GM18873 (cell line): ENCODE measurements around the gene DBNDD2.

Experiments
- ATAC-seq: cut with Tn5 transposase; IDR thresholded peaks from one replicate; pipeline ENCODE4 v1.9.1; 2021; ENCODE audit warnings: mild to moderate bottlenecking, moderate library complexity, moderate number of reproducible peaks; ENCODE audit not compliant: unreplicated experiment, low FRiP score

DBNDD2 gene

GRCh38 chr20:45413479-45413878 is 5.4 kb downstream of the DBNDD2 start:
- ATAC-seq: no peak

GRCh38 chr20:45415822-45416637 is 7.9 kb downstream of the DBNDD2 start, which contains the start of gene PIGT:
PIGT (plus strand) TSS chr20:45416141; CDS start chr20:45416157, 16 bp downstream.
- ATAC-seq: peak; percentile 54

- no peak for ATAC-seq
Observed at GRCh38 chr20:45416917-45417316, 8.8 kb downstream of the DBNDD2 start.

GRCh38 chr20:45419188-45420091 is 11.4 kb downstream of the DBNDD2 start:
- ATAC-seq: peak; percentile 56

GRCh38 chr20:45420125-45420524 is 12.0 kb downstream of the DBNDD2 start:
- no peak for ATAC-seq

- ATAC-seq: no peak
Observed at GRCh38 chr20:45423700-45424099, 15.6 kb downstream of the DBNDD2 start.

- no peak for ATAC-seq
Observed at GRCh38 chr20:45425561-45425960, 17.5 kb downstream of the DBNDD2 start.

- ATAC-seq: no peak
Observed at GRCh38 chr20:45426320-45427016, 18.4 kb downstream of the DBNDD2 start.

GRCh38 chr20:45427236-45428149 is 19.4 kb downstream of the DBNDD2 start:
- ATAC-seq: no peak

- ATAC-seq: no peak
Observed at GRCh38 chr20:45429618-45430017, 21.5 kb downstream of the DBNDD2 start.

GRCh38 chr20:45432294-45432693 is 24.2 kb downstream of the DBNDD2 start:
- ATAC-seq: no peak

- no peak for ATAC-seq
Observed at GRCh38 chr20:45433316-45433715, 25.2 kb downstream of the DBNDD2 start.

- no peak for ATAC-seq
Observed at GRCh38 chr20:45433976-45434375, 25.9 kb downstream of the DBNDD2 start.

GRCh38 chr20:45436732-45437485 is 28.8 kb downstream of the DBNDD2 start:
- no peak for ATAC-seq

GRCh38 chr20:45440424-45440823 is 32.3 kb downstream of the DBNDD2 start:
- no peak for ATAC-seq

GRCh38 chr20:45440891-45441685 is 33.0 kb downstream of the DBNDD2 start:
- ATAC-seq: no peak

GRCh38 chr20:45441746-45442145 is 33.7 kb downstream of the DBNDD2 start:
- ATAC-seq: no peak

GRCh38 chr20:45444050-45444449 is 36.0 kb downstream of the DBNDD2 start:
- ATAC-seq: no peak
